HepG2 (cell line): ENCODE data around the gene TAS2R40.

Experiments
- CEBPB ChIP-seq: IDR thresholded peaks from 2 replicates; pipeline ENCODE4 v1.6.1; 2011; ENCODE audit warnings: low read depth, low read length, improper control_type of control experiment, borderline replicate concordance
- CHD4 ChIP-seq: fragments of 200-600 bp; sonication (generic); IDR thresholded peaks from 2 replicates; pipeline ENCODE4 v1.7.0; 2017; ENCODE audit warnings: mild to moderate bottlenecking, low read length, borderline replicate concordance
- CTCF ChIP-seq: sonication (generic); formaldehyde crosslinking; IDR thresholded peaks from 2 replicates; pipeline ENCODE4 v1.5.0; 2020; ENCODE audit warnings: mild to moderate bottlenecking, missing genetic modification reagents, moderate library complexity
- FOSL2 ChIP-seq: sonication (generic); formaldehyde crosslinking; IDR thresholded peaks from 2 replicates; pipeline ENCODE4 v1.4.0; 2020; ENCODE audit warnings: missing genetic modification reagents
- MNT ChIP-seq: fragments of 450-650 bp; IDR thresholded peaks from 2 replicates; pipeline ENCODE4 v1.6.1; 2016
- MYC ChIP-seq: sonication (generic); formaldehyde crosslinking; IDR thresholded peaks from 2 replicates; pipeline ENCODE4 v1.9.0; 2021; ENCODE audit warnings: missing genetic modification reagents, borderline replicate concordance
- NFIC ChIP-seq: IDR thresholded peaks from 2 replicates; pipeline ENCODE4 v1.6.1; 2012; ENCODE audit warnings: mild to moderate bottlenecking, low read length, inconsistent platforms
- RERE ChIP-seq: IDR thresholded peaks from 2 replicates; pipeline ENCODE4 v1.6.1; 2016; ENCODE audit warnings: low read depth, missing genetic modification reagents, missing compliant biosample characterization
- TBL1XR1 ChIP-seq: fragments of 150-350 bp; IDR thresholded peaks from 2 replicates; pipeline ENCODE4 v1.6.1; 2014; ENCODE audit warnings: borderline replicate concordance, low read length; ENCODE audit not compliant: partially characterized antibody
- ZNF12 ChIP-seq: sonication (generic); formaldehyde crosslinking; IDR thresholded peaks from 2 replicates; pipeline ENCODE4 v1.5.0; 2020; ENCODE audit warnings: missing genetic modification reagents
- ZNF589 ChIP-seq: sonication (generic); formaldehyde crosslinking; conservative IDR thresholded peaks from 2 replicates; pipeline ENCODE4 v1.8.0; 2022; ENCODE audit warnings: mild to moderate bottlenecking, moderate library complexity, missing genetic modification reagents
- ZSCAN5A ChIP-seq: sonication (generic); formaldehyde crosslinking; IDR thresholded peaks from 2 replicates; pipeline ENCODE4 v1.8.0; 2022; ENCODE audit warnings: mild to moderate bottlenecking, missing genetic modification reagents, borderline replicate concordance
- ZZZ3 ChIP-seq: sonication (generic); formaldehyde crosslinking; IDR thresholded peaks from 2 replicates; pipeline ENCODE4 v1.4.0; 2020; ENCODE audit warnings: missing genetic modification reagents, mild to moderate bottlenecking, borderline replicate concordance

- TF ChIP-seq CTCF = no peak
- TF ChIP-seq MNT = no peak
- no peak for TF ChIP-seq MYC (CRISPR knock-in tag)
- no peak for TF ChIP-seq ZZZ3 (CRISPR knock-in tag)
- no peak for TF ChIP-seq CHD4
- TF ChIP-seq ZNF12 (CRISPR knock-in tag) = no peak
- no peak for TF ChIP-seq CEBPB
- no peak for TF ChIP-seq FOSL2 (CRISPR knock-in tag)
- TF ChIP-seq NFIC = no peak
- TF ChIP-seq TBL1XR1 = no peak
- TF ChIP-seq RERE (CRISPR knock-in tag) = no peak
- no peak for TF ChIP-seq ZNF589 (CRISPR knock-in tag)
- no peak for TF ChIP-seq ZSCAN5A
Measured at GRCh38 chr7:143216151-143216550, 5.7 kb upstream of the TAS2R40 start.
